ENCODE data around the gene LPIN1. TPM values are rescaled to one million over a fixed set of nuclear protein-coding genes. Genes with fewer than 3 reads are reported as not detected.

The LPIN1 gene
- total and polyA plus RNA-seq, 2 of the 13 experiments (the other 11 are each of a cell fraction or from before 2014, with no cell fraction given): 9.7 to 19.4 TPM

DNA sequence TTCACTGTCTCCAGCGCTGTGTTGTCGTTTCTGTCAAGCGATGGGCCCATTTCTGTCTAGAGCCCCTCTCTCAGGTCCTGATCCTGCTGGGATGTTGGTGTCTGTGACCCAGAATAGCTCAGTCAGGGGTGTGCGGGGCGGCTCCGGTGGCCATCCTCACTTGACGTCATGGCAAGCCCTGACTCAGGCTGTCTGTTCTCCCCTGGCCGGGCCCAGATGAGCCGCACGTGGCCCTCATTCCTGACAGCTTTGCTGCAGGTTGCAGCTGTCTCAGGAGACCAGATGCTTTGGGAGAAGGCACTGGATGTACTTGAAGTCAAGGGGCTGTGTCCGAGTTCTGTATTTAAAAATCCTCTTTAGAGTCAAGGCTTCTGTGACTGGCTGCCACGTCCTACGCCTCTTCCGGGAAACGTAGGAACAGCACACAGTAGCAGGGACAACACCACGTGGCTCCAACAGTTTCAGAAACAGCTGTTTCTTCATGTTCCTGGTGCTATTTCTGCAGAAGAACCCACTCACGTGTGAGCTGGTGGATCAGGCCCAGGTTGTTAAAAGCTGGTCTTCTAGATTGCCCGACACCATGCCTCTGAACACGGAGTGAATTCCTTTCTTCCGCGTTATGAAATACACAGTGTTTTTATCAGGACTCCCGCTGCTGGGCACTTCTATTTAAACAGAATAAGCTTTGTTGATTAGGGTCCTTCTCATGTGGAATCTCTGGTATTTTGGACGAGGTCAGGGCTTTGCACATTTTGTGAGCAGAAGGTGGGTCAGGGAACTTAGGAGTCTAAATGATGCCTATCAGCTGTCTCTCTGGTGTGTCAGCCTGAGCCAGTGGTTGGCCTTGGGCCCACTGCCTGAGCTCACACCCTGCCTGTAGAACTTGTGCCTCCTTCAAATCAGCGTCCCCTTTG is 48.2 kb upstream of the LPIN1 start (continued):
- TF ChIP-seq, protein P1, sequence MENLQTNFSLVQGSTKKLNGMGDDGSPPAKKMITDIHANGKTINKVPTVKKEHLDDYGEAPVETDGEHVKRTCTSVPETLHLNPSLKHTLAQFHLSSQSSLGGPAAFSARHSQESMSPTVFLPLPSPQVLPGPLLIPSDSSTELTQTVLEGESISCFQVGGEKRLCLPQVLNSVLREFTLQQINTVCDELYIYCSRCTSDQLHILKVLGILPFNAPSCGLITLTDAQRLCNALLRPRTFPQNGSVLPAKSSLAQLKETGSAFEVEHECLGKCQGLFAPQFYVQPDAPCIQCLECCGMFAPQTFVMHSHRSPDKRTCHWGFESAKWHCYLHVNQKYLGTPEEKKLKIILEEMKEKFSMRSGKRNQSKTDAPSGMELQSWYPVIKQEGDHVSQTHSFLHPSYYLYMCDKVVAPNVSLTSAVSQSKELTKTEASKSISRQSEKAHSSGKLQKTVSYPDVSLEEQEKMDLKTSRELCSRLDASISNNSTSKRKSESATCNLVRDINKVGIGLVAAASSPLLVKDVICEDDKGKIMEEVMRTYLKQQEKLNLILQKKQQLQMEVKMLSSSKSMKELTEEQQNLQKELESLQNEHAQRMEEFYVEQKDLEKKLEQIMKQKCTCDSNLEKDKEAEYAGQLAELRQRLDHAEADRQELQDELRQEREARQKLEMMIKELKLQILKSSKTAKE (CRISPR knock-in tag; IDR thresholded peaks at IDR 0.05; ENCODE audit: borderline replicate concordance): no peak
- TF ChIP-seq JUNB (CRISPR knock-in tag; IDR thresholded peaks at IDR 0.05; ENCODE audit: borderline replicate concordance) (no peak), ZNF549 (CRISPR knock-in tag; IDR thresholded peaks at IDR 0.05) (no peak), RAD21 (CRISPR knock-in tag; IDR thresholded peaks at IDR 0.05) (no peak), SMARCC2 (IDR thresholded peaks at IDR 0.05) (no peak), CAMTA2 (CRISPR knock-in tag; IDR thresholded peaks at IDR 0.05; ENCODE audit: borderline replicate concordance) (no peak), ATM (IDR thresholded peaks at IDR 0.05; ENCODE audit: borderline replicate concordance) (no peak), KAT7 (CRISPR knock-in tag; IDR thresholded peaks at IDR 0.05; ENCODE audit: borderline replicate concordance) (no peak), ATF7 (IDR thresholded peaks at IDR 0.05) (no peak), ATF7 (CRISPR knock-in tag; IDR thresholded peaks at IDR 0.05) (no peak), ATAD3A (CRISPR knock-in tag; IDR thresholded peaks at IDR 0.05) (no peak), THAP11 (CRISPR knock-in tag; IDR thresholded peaks at IDR 0.05) (no peak), IKZF1 (IDR thresholded peaks at IDR 0.05) (no peak), NFE2 (CRISPR knock-in tag; IDR thresholded peaks at IDR 0.05) (no peak), FOXP1 (IDR thresholded peaks at IDR 0.05) (no peak), FOXP1 (CRISPR knock-in tag; IDR thresholded peaks at IDR 0.05) (no peak), GFI1 (CRISPR knock-in tag; IDR thresholded peaks at IDR 0.05; ENCODE audit: borderline replicate concordance) (no peak), SYNCRIP (IDR thresholded peaks at IDR 0.05; ENCODE audit: insufficient read depth, low read depth, low read length) (no peak), ZNF552 (CRISPR knock-in tag; IDR thresholded peaks at IDR 0.05; ENCODE audit: borderline replicate concordance) (0 out of 2 replicates have a peak, but pooled peaks have one; percentile 60)
- TF ChIP-seq, protein P2, sequence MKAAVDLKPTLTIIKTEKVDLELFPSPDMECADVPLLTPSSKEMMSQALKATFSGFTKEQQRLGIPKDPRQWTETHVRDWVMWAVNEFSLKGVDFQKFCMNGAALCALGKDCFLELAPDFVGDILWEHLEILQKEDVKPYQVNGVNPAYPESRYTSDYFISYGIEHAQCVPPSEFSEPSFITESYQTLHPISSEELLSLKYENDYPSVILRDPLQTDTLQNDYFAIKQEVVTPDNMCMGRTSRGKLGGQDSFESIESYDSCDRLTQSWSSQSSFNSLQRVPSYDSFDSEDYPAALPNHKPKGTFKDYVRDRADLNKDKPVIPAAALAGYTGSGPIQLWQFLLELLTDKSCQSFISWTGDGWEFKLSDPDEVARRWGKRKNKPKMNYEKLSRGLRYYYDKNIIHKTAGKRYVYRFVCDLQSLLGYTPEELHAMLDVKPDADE (CRISPR knock-in tag; IDR thresholded peaks at IDR 0.05): no peak
- TF ChIP-seq, protein P3, sequence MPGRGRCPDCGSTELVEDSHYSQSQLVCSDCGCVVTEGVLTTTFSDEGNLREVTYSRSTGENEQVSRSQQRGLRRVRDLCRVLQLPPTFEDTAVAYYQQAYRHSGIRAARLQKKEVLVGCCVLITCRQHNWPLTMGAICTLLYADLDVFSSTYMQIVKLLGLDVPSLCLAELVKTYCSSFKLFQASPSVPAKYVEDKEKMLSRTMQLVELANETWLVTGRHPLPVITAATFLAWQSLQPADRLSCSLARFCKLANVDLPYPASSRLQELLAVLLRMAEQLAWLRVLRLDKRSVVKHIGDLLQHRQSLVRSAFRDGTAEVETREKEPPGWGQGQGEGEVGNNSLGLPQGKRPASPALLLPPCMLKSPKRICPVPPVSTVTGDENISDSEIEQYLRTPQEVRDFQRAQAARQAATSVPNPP (CRISPR knock-in tag; IDR thresholded peaks at IDR 0.05): no peak
- TF ChIP-seq, protein P4, sequence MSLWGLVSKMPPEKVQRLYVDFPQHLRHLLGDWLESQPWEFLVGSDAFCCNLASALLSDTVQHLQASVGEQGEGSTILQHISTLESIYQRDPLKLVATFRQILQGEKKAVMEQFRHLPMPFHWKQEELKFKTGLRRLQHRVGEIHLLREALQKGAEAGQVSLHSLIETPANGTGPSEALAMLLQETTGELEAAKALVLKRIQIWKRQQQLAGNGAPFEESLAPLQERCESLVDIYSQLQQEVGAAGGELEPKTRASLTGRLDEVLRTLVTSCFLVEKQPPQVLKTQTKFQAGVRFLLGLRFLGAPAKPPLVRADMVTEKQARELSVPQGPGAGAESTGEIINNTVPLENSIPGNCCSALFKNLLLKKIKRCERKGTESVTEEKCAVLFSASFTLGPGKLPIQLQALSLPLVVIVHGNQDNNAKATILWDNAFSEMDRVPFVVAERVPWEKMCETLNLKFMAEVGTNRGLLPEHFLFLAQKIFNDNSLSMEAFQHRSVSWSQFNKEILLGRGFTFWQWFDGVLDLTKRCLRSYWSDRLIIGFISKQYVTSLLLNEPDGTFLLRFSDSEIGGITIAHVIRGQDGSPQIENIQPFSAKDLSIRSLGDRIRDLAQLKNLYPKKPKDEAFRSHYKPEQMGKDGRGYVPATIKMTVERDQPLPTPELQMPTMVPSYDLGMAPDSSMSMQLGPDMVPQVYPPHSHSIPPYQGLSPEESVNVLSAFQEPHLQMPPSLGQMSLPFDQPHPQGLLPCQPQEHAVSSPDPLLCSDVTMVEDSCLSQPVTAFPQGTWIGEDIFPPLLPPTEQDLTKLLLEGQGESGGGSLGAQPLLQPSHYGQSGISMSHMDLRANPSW (CRISPR knock-in tag; IDR thresholded peaks at IDR 0.05; ENCODE audit: borderline replicate concordance): no peak
- TF ChIP-seq, protein P5, sequence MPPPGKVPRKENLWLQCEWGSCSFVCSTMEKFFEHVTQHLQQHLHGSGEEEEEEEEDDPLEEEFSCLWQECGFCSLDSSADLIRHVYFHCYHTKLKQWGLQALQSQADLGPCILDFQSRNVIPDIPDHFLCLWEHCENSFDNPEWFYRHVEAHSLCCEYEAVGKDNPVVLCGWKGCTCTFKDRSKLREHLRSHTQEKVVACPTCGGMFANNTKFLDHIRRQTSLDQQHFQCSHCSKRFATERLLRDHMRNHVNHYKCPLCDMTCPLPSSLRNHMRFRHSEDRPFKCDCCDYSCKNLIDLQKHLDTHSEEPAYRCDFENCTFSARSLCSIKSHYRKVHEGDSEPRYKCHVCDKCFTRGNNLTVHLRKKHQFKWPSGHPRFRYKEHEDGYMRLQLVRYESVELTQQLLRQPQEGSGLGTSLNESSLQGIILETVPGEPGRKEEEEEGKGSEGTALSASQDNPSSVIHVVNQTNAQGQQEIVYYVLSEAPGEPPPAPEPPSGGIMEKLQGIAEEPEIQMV (CRISPR knock-in tag; IDR thresholded peaks at IDR 0.05; ENCODE audit: low read depth): no peak
